ES-I3 (cell line): ENCODE data around the gene DHH.

Source experiments
- H3K36me3 ChIP-seq: 2 replicates; pipeline ENCODE4 v1.6.1; 2013; ENCODE audit warnings: mild to moderate bottlenecking, low read length, control low read depth, moderate library complexity; ENCODE audit not compliant: insufficient read depth
- H3K4me1 ChIP-seq: 2 replicates; pipeline ENCODE4 v1.6.1; 2013; ENCODE audit warnings: mild to moderate bottlenecking, control low read depth, low read length; ENCODE audit not compliant: insufficient read depth
- H3K9ac ChIP-seq: 2 replicates; pipeline ENCODE4 v1.6.1; 2013; ENCODE audit warnings: low read depth, mild to moderate bottlenecking, low read length, moderate library complexity
- H3K9me3 ChIP-seq: 2 replicates; pipeline ENCODE4 v1.6.1; 2013; ENCODE audit warnings: mild to moderate bottlenecking, low read length, moderate library complexity; ENCODE audit not compliant: control insufficient read depth, insufficient read depth

The DHH gene

DNA sequence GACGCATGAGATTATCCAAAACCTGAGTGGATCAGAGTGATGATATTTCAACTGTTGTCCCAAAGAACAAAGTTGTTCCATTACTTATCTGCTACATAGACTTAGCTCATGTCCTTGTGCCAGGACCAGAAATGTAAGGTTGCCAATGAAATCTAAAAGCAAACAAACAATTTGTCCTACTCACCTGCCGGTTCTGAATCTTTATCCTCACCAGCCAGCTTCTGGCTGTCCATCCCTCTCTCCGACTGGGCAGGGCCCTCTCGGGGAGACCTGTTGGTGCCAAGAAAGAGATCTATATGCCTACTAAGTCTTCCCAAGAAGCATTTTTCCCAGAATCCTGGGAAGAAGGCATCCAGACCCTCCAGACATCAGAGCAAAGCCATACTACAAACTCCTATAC is 39.5 kb downstream of the DHH start:
- Histone ChIP-seq H3K9me3 (no peaks in the 10 kb centered on the region), H3K9ac (no peak overlapping the region), H3K4me1 (peaks cover 30% of the 10 kb centered on the region), H3K36me3 (peaks cover 11% of the 10 kb centered on the region)

DNA sequence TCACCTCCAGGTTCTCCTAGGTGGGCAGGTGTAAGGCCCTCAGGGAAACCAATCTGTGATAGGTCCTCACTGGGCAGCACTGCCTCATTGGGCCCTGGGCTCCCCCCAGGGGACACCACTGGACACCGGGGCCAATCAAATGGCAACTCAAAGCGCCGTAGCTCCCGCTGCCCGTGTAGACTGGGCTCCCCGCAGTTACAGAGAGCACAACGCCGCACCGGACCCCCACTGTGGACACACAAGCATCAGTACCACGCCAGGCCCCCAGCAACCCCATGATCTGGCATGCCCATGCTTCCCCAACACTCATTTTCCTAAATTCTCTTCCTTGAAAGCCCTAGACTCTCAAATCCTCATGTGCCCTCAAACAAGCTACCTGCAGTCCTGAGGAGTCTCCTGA is 40.1 kb downstream of the DHH start:
- Histone ChIP-seq H3K9ac (no peak overlapping the region), H3K4me1 (peaks cover 30% of the 10 kb centered on the region), H3K9me3 (no peaks in the 10 kb centered on the region), H3K36me3 (peaks cover 11% of the 10 kb centered on the region)

DNA sequence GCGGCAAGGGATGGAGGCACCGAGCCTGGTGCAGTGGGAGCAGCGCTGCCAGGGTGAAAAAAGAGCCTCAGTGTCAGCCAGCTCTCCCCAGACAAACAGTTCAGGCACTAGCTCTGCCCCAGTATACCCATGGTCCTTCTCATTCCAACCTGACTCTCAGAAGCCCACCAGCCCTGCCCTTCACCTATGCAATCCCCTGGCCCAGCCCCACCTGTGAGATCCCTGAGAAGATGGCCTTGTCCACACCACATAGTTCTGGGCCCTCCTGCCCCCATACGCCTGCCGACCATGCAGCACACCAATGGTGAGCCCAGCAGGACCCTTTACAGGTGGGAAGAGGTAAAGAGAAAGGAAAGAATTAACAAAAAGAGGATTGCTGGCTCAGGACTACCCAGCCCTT is 40.5 kb downstream of the DHH start:
- Histone ChIP-seq H3K36me3 (peaks cover 14% of the 10 kb centered on the region), H3K9me3 (no peaks in the 10 kb centered on the region), H3K4me1 (peaks cover 30% of the 10 kb centered on the region), H3K9ac (no peak overlapping the region)

DNA sequence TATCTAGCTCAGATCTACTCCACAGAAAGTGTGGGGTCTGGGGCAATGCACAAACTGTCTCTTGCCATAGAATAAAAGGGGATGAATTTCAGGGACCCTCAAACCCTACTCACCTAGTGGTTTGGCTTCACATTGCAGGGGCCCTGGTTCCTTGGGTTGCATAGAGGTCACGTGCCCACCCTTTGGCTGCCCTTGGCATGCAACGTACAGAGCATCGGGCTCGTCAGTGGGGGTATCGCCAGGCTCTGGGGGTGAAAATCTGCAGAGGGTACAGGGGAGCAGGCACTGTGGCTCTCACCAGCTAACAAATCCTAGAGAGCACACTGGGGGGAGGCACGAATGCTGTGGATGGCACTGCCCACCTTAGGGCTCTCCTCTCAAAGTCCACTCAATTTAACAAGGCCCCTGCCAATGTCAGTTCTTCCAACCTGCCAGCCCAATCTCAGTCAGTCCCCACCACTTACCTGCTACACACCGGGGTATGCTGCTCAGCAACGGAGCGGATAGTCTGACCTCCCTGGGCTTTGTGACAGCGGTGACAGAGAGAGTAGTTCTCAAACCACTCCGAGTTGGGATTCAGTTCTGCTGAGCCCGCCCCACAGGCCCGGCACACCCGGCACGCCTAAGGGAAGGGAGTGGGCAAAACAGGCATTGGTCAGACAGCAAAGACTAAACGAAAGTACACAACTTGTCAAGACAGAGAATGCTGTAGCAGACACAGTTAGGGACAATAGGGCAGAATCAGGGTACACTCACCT is 42.0 kb downstream of the DHH start:
- Histone ChIP-seq H3K36me3 (peaks cover 29% of the 10 kb centered on the region), H3K4me1 (peaks cover 19% of the 10 kb centered on the region), H3K9ac (no peak overlapping the region), H3K9me3 (no peaks in the 10 kb centered on the region)

DNA sequence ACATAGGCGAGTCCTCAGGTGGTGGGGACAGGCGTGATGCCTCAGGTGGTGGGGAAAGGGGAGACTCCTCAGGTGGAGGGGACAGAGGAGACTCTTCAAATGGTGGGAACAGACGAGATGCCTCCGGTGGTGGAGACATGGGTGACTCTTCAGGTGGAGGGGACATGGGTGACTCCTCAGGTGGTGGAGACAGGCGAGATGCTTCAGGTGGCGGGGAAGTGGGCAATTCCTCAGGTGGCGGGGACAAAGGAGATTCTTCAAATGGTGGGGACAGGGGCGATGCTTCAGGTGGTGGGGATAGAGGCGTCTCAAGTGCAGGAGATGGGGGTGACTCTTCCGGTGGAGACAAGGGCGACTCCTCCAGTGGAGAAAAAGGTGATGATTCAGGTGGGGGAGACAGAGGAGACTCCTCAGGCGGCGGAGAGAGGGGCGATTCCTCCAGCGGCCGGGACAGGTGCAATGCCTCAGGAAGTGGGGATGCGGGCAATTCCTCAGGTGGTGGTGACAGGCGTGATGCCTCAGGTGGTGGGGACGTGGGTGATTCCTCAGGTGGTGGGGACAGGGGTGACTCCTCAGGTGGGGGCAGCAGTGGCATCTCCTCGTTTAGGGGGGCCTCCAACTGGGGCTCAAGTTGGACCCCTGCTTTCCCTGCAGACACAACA is 42.7 kb downstream of the DHH start:
- Histone ChIP-seq H3K9ac (no peak overlapping the region), H3K9me3 (no peaks in the 10 kb centered on the region), H3K4me1 (peaks cover 12% of the 10 kb centered on the region), H3K36me3 (peaks cover 30% of the 10 kb centered on the region)

DNA sequence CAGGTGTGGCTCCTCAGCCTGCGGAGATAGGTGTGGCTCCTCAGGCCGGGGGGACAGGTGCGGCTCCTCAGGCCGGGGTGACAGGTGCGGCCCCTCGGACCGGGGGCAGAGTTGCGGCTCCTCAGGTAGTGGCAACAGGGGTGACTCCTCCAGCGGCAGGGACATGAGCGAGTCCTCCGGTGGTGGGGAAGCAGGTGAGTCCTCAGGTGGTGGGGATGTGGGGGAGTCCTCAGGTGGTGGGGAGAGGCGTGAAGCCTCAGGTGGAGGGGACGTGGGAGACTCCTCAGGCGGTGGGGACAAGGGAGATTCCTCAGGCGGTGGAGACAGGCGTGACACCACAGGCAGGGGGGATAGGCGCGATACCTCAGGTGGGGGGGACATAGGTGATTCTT is 43.2 kb downstream of the DHH start:
- H3K9me3 ChIP-seq: no peaks in the 10 kb centered on the region
- peaks cover 7% of the 10 kb centered on the region for H3K4me1 ChIP-seq
- peaks cover 30% of the 10 kb centered on the region for H3K36me3 ChIP-seq
- no peak overlapping the region for H3K9ac ChIP-seq

DNA sequence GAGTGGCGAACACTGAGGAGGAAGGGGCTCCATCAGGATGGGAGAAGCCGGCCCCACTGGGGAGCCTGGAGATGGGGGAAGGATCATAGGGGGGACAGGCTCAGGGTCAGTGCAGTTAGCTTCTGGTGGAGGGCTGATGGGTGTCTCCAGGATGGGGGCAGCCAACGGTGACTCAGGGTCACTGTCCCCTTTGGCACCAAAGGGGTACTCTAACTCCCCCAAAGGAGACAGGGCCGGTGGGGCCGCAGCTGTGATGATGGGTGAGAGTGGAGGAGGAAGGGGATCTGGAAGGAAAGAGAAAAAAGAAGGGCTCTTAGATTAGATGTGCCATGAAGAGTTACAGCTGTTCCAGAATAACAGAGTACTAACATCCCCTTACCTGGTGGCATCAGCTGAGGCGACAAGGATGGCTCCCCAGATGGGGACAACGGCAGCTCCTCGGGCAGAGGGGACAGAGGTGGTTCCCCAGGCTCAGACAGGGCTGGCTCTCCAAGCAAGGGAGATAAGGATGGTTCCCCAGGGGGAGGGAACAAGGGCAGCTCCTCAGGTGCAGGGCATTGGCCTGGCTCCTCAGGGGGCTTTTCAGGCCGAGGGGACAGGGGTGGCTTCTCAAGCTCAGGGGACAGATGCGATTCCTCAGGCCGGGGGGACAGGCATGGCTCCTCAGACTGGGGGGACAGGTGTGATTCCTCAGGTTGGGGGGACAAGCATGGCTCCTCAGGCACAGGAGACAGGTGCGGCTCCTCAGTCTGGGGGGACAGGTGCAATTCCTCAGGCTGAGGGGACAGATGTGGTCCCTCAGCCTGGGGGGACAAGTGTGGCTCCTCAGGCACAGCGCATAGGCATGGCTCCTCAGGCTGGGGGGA is 43.9 kb downstream of the DHH start:
- no peaks in the 10 kb centered on the region for H3K9me3 ChIP-seq
- H3K9ac ChIP-seq: no peak overlapping the region
- 0 out of 2 replicates have a peak, but pooled peaks cover 2% of the 10 kb centered on the region for H3K4me1 ChIP-seq
- H3K36me3 ChIP-seq: peaks cover 35% of the 10 kb centered on the region

DNA sequence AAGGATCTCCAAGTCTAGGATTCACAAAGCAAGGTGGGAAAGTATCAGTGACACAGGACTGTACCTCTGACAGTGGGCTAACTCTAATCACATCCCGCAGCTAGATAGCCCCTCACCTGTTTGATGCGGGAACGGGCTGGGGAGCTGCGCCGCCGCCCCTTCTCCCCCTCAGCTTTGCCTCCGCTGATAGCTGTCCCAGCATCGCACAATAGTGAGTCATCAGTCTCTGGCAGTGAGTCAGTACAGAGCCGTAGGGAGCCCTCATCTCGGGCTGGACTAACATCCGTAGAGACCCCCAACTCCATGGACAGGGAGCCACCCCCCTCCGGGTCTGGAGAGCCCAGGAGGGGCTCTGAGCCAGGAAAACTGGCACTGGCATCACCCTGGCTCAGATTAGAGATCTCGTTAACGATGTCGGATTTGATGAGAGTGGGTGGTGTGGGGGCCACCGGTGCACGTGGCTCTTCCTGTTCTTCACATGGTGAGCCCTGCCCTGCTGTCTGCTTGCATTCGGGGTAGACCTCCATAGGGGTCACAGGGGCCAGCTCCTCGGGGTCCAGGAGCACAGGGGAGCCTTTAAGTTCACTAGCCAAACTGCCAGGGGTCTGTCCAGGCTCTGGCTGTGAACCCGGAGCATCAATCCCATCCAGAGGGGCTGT is 44.9 kb downstream of the DHH start:
- H3K9me3 ChIP-seq: no peaks in the 10 kb centered on the region
- no peak overlapping the region for H3K9ac ChIP-seq
- no peaks in the 10 kb centered on the region for H3K4me1 ChIP-seq
- H3K36me3 ChIP-seq: peaks cover 35% of the 10 kb centered on the region

DNA sequence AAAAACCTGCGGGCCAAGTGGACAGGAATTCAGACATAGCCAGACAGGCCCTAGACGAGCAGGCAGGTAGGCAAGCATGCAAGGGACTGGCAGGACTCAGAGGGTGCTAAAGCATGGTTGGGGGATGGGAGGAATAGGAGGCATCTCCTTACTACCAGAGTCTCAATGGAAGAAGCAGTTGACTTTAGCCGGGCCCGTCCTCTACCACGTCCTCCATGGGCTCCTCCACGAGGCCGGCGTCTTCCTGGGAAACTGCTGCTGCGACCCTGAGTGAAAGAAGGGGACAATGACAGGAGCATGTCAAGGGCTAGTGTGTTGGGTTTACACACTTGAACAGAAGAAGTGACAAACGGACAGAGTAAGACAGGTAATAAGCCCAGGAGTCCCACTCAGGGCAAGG is 45.6 kb downstream of the DHH start:
- Histone ChIP-seq H3K4me1 (no peaks in the 10 kb centered on the region), H3K9ac (no peak overlapping the region), H3K9me3 (no peaks in the 10 kb centered on the region), H3K36me3 (peaks cover 35% of the 10 kb centered on the region)

DNA sequence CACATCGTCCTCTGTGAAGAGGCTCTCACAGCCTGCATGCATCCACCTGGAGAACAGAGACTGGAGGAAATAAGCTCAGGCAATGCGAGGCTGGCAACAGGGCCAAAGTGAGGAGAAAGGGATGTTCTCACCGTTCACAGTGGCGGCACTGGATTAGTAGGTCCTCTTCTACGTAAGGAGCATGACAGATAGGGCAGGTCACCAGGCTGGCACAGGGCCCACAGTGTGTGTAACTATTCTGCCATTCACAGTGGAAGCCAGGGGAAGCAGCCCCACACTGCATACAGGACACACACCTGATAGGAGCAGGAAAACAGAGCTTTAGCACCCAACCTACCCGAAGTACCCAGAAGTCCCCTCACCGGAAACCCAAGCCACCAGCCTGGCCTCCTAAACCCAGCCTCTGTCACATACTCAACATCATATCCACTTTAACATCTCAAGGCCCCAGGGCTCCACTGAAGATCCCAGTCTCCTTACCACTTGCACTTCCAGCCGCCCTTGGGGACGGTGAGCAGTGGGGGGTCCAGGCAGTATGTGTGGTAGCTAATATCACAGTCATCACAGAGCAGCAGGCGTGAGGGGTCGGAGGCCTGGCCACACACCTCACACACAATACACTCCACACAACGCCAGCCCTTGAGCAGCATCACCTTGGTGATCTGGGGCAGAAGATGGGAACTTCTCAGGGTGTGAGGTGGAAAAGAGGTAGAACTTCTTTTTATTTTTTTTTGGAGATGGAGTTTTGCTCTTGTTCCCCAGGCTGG is 48.3 kb downstream of the DHH start:
- Histone ChIP-seq H3K9ac (no peak overlapping the region), H3K9me3 (no peaks in the 10 kb centered on the region), H3K36me3 (peaks cover 46% of the 10 kb centered on the region), H3K4me1 (no peaks in the 10 kb centered on the region)

DNA sequence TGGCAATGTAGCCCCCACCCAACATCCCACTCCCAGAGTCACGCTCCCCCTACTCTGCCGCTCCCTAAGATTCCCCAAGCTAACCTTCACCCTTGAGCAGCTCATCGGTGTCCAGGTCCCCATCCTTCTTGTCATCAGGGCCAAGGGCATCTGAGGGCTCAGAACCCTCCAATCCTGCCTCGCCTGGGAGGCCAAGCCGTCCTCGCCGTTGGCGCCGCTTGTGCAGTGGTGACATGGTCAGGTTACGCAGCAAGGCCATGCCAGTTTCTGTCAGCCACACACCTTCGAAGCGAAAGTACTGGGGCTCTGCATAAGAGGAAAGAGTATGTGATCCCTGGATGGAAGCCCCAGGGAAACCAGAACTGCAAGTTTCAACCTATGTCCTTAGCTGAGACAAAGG is 49.9 kb downstream of the DHH start:
- Histone ChIP-seq H3K9ac (no peak overlapping the region), H3K4me1 (no peaks in the 10 kb centered on the region), H3K9me3 (no peaks in the 10 kb centered on the region), H3K36me3 (peaks cover 40% of the 10 kb centered on the region)

DNA sequence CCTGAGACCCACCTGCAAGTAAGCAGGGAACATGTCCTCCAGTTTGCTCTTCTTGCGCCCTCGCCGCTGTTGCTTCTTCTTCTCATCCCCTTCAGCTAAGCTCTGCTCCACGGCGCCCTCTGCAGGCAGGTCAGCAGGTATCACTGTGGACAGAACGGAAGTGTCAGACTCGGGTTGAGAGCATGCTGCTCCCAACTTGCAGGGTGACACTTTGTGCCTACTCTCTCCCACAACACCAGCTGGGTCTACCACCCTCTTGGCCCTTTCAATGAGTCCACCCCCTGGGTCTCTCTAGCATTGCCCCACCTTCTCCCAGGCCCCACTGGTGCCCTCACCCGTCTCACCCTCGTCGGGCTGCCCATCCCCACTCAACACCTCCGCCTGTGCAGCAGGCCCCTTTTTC is 50.7 kb downstream of the DHH start:
- Histone ChIP-seq H3K9ac (no peak overlapping the region), H3K4me1 (no peaks in the 10 kb centered on the region), H3K9me3 (no peaks in the 10 kb centered on the region), H3K36me3 (peaks cover 36% of the 10 kb centered on the region)

DNA sequence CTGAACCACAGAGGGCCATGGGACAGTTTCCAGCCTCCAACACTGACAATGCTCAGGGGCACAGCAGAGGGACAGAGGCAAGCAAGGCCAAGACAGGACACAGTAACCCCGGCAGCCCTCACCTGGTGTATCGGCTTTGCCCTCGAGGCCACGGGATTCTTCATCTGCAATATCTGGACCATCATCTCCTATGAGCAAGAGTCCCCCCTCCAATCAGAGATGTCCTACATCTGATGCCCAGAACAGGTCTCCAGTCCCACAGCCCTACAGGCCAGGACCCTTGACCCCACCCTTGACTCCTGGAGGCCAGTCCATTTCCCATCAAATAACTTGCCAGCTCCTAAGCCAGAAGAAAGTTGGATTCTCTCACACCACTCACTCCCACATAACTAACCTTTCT is 51.4 kb downstream of the DHH start:
- H3K36me3 ChIP-seq: peaks cover 33% of the 10 kb centered on the region
- H3K4me1 ChIP-seq: no peaks in the 10 kb centered on the region
- H3K9me3 ChIP-seq: no peaks in the 10 kb centered on the region
- no peak overlapping the region for H3K9ac ChIP-seq
